GM21825 (cell line): ENCODE data around the gene PLA2G6.

Source experiments
- ATAC-seq: cut with Tn5 transposase; IDR thresholded peaks from one replicate; pipeline ENCODE4 v1.9.1; 2021; ENCODE audit warnings: mild to moderate bottlenecking, moderate library complexity; ENCODE audit not compliant: unreplicated experiment

Gene PLA2G6

DNA sequence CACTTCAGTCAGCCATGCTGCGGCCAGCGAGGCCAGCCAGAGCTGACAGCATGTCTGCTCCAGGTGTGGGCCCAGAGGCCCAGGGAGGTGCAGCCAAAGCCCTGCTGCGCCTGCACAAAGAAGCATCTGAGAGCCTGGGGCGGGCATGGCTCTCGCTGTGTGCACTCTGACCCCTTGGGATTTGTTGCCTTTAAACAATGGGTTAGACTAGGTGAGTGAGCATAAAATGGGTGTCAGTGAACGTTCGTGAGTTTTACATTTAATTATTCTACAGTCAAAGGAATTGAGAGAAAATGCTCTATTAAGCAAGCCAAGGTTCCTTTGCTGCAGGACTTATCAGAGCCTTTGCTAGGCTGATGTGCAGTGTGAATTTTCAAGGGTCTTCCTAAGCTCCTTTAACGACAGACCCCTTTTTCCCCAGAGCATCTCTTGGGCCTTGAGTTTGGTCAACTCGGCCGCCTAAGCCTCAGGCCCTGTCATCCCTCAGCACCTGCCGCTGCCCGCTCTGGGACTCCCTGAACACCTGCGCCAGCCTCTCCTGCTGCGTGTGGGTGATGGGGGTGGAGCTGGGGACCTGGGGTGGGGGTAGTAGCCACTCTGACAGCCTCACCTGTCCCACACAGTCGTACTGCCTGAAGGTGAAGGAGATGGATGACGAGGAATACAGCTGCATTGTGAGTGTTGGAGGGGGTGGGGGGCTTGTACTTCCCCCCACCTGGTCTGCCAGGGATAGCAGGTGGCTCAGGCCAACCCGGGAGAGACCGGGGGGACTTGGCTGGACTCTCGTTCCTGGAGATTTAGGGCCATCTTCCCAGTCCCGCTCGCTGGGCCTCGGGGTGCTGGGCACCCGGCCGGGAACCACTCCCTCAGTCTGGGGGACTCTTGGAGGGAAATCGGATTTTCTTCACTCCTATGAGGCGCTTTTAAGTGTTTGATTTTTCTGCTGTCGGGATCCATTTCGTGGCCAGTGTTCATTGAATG is 108.2 kb downstream of the PLA2G6 start:
- no peak for ATAC-seq

DNA sequence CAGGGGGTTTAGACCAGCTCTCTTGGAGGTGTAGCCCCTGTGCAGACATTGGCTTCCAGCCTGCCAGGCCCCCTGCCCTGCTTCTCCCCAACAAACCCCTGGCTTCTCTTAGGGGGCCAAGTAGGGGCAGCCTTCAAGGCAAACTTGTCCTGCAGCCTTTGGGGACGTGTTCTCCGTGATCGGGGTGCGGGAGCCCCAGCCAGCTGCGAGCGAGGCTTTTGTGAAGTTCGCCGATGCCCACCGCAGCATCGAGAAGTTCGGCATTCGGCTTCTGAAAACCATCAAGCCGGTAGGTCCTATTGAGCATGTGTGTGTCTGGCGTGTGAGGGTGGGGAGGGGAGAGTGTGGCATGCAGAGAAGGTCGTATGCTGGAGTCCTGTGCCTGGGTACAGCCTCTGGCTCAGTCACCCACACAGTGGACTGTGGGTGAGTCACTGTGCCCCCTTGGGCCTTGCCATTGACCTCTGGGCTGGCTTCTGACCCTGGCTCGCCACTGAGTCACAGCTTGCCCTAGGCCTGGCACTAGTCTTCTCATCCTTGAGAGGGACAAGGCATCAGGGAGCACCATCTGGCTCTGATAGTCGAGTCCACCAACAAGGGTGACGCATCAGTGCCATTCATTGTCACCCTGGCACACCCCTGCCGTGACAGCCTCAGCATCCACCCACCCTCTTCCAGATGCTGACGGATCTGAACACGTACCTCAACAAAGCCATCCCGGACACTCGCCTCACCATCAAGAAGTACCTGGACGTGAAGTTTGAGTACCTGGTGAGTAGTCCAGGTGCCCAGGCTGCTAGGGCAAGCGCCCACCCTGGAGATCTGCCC is 109.1 kb downstream of the PLA2G6 start:
- no peak for ATAC-seq

DNA sequence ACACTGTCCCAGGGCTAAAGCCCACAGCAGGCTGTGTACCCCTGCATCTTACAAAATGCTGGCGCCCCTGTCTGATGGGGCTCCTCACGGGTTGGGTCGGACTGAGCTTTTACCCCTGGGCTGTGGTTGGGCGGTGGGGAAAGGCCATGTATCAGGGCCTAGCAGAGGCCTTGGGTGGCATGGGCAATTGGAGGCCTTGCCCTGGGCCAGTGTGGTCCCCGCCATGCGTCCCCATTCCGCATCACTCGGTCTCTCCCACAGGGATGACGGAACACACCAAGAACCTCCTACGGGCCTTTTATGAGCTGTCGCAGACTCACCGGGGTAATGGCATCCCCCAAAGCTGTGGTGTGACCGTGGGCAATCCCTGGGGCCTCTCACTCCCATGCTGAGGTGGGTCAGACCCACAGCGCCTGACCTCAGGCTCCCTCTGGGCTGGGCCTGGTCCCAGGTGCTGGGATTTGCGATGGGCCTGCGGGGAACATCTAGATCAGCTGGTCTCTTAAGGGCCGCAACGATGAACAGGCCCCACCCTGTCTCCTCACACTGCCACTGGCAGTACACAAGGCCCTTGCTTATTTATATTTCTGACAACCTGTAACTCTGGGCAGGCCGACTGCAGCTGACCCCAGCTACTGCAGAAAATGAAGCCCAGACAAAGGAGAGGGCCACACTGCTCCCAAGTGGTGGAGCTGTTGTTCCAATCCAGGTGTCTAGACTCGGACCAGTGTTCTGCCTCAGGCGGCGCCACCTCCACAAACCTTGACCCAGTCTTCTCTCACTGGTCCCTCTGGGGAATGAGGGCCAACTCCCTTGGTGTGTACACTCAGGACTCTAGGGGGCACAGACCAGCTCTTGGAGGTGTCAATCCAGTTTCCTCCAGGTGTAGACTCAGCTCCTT is 110.0 kb downstream of the PLA2G6 start:
- ATAC-seq = no peak

GRCh38 chr22:38070250-38070921 is 111.2 kb downstream of the PLA2G6 start:
- no peak for ATAC-seq

- no peak for ATAC-seq
Observed at GRCh38 chr22:38069372-38070249, 112.0 kb downstream of the PLA2G6 start.

- no peak for ATAC-seq
Observed at GRCh38 chr22:38068641-38069371, 112.8 kb downstream of the PLA2G6 start.

- no peak for ATAC-seq
Observed at GRCh38 chr22:38067761-38068360, 113.8 kb downstream of the PLA2G6 start.

GRCh38 chr22:38067028-38067415 is 114.6 kb downstream of the PLA2G6 start:
- no peak for ATAC-seq

- ATAC-seq = no peak
Observed at GRCh38 chr22:38066381-38067027, 115.1 kb downstream of the PLA2G6 start.

- no peak for ATAC-seq
Observed at GRCh38 chr22:38065539-38065938, 116.1 kb downstream of the PLA2G6 start.

- no peak for ATAC-seq
Observed at GRCh38 chr22:38062791-38063190, 118.8 kb downstream of the PLA2G6 start.
